ENCODE measurements around the gene EDN2.

EDN2 gene

DNA sequence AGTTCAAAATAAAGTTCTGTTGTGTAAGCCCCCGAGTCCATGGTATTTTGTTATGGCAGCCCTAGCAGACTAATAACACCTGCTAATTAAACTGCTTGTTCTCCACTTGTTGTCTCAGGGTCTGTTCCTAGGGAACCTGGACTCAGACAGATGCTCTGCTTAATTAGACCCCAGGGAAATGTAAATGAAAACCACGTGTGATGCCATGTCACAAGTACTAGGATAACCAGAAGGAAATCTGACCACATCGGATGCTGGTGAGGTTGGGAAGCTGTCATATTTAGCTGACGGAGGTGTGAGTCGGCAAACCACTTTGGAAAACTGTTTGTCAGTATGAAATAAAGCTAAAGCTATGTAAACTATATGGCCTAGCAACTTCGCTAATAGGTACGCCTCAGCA lies 19.6 kb downstream of the EDN2 start:
- no peak for DNase-seq (ENCODE audit: low read depth in 2 of 2)

DNA sequence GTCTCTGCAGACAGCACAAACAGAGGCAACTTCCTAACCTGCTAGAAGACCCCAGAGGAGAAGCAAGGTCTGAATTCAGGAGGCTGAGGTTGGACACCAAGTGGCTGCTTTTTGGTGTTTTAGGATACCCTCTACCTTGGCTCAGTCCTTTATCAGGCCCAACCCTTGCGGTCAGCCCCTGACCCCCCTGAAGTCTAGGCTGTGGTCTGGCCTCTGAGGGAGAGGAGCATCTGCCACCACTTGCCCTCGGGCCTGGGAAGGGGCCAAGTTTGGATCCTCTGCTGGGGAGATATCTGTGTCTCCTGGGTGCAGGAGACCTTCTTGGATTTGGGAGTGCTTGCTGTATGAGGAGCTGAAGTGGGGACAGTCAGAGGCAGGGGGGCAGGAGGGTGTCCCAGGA lies 21.0 kb downstream of the EDN2 start:
- no peak for DNase-seq (ENCODE audit: low read depth in 2 of 2)

- no peak for DNase-seq (ENCODE audit: low read depth in 2 of 2)
Observed at GRCh38 chr1:41462680-41463004, 21.8 kb downstream of the EDN2 start.

DNA sequence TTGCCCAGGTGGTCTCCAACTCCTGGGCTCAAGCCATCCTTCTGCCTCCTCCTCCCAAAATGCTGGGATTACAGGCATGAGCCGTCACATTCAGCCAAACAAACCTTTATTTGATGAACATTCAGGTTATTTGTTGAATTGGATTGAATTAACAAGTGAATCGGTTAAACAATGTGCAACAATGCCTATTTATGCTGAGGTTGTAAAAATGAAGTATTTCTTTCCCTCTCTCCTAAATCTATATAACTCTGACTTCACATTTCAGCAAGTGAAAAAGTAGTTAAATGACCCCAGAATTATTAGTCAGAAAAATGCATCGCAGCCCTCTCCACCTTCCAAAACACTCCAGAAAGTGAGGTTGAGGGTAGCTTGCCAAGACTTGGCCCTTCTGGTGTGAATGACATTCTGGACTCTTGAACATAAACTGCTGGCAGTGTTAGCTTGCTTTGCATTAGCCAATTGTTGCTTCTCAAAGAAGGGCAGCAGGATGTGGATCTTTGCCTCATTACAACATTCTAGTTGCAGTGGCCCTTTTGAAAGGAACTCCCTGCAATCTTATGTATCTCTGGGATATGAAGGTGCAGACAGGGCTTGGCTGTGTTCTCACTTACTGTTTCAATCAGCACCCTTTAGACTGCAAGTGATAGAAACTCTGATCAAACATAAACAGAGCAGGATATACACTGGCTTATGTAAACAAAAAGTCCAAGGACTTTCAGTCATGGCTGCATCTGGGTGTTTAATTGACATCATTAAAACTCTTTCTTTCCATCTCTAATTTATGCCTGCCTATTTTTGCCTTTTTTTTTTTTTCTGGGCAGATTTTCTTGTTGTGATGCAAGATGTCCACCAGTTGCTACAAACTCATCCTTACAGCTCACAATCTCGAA lies 22.4 kb downstream of the EDN2 start:
- DNase-seq (ENCODE audit: low read depth in 2 of 2): no peak

DNA sequence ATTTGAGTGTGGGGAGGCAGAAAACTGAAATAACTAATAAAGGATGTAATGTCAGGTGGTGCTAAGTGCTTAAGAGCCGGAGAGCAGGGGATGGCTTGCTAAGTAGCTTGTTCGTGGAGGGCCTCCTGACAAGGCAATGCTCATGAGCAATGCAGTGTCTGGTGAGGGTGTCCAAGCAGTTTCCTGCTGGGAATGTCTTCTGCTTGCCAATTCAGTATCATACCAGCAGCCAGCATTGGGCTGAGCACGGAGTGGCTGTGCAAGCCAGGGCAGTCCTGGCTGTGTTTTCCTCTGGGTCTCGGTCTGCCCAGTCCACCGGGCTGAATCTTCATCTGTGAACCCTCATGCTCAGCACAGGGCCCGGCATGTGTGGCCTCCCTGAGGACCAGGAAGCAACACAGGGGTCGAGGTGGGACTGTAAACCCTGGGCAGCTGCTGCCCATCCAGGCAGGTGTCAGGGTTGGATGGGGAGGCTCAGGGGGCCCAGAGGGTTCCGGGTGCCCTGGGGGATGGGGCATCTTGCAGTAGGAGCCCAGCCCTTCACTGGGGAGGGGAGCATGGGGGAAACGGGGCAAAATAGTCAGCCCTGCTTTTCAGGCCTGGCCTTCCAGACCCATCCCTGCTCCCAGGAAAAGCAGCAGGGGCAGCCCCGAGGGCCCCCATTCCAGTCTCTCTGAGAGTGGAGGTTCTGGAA lies 27.5 kb downstream of the EDN2 start:
- DNase-seq (ENCODE audit: low read depth in 2 of 2): no peak

GRCh38 chr1:41455479-41456332 lies 28.8 kb downstream of the EDN2 start:
- DNase-seq (ENCODE audit: low read depth in 2 of 2): no peak

- no peak for DNase-seq (ENCODE audit: low read depth in 2 of 2)
Observed at GRCh38 chr1:41454406-41454805, 30.1 kb downstream of the EDN2 start.

DNA sequence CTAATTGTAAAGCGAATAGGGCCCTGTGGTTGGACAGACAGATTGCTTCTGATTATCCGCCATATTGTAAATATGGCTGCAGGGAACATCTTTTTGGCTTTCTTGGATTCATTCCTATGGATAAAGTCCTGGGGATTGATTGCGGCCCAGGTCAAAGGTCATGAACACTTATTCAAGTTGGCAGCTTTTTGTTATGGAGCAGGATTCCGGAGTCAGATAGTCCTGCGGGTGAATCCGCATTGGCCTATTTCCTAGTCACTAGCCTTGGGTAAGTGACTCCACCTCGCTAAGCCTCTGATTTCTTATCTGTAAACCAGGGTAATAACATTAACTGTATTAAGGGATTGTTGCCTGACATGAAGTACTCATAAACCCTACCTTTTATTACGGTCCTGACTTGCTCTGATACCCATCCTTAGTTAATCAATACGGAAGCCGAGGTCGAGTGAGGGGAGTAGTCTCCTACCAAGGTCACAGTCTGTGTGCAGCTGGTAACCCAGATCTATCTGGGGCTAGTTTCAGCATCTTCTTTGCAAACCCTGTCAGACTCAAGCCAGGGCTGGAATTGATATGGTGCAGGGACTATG lies 31.7 kb downstream of the EDN2 start:
- no peak for DNase-seq (ENCODE audit: low read depth in 2 of 2)

- no peak for DNase-seq (ENCODE audit: low read depth in 2 of 2)
Observed at GRCh38 chr1:41450747-41451285, 33.7 kb downstream of the EDN2 start.

- DNase-seq (ENCODE audit: low read depth in 2 of 2): no peak
Observed at GRCh38 chr1:41449326-41449921, 35.1 kb downstream of the EDN2 start.

DNA sequence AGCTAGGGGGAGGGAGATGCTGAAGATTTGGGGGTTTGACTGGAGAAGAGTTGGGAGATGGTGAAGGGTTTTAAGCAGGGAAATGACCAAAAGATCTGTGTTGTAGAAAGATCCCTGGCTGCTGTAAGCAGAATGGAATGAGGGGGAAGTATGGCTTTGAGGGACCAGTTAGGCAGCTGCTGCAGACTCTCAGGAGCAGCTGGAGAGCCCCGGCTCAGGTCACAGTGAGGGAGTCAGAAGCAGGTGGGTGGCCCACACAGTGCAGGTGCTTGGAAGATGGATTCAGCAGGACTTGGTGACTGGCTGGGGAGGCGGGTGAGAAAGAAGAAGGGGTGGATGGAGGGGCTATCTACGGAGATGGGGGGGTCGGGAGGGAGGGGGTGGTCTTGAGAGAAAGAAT lies 35.7 kb downstream of the EDN2 start:
- DNase-seq (ENCODE audit: low read depth in 2 of 2): no peak

- DNase-seq (ENCODE audit: low read depth in 2 of 2): no peak
Observed at GRCh38 chr1:41447995-41448770, 36.3 kb downstream of the EDN2 start.

- DNase-seq (ENCODE audit: low read depth in 2 of 2): no peak
Observed at GRCh38 chr1:41446851-41447610, 37.5 kb downstream of the EDN2 start.

DNA sequence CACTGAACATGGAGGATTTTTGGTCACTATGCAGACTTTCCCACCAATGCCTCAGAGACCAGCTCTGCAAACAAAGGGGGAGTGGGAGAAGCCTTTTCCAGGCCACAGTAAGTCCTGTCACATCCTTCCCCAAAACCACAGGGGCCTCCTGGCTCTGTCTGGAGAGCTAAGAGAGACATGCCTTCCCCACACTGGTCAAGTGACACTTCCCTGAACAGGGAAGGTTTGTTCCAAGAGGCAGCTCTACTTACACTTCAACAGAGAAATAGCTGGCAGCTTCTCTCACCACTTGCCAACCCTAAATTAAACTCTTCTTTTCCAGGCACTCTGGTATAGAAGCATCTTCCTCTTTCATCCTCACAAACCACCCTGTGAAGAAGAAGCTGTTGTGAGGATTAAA lies 39.7 kb downstream of the EDN2 start:
- no peak for DNase-seq (ENCODE audit: low read depth in 2 of 2)

- no peak for DNase-seq (ENCODE audit: low read depth in 2 of 2)
Observed at GRCh38 chr1:41444246-41444645, 40.2 kb downstream of the EDN2 start.

- no peak for DNase-seq (ENCODE audit: low read depth in 2 of 2)
Observed at GRCh38 chr1:41442697-41443251, 41.7 kb downstream of the EDN2 start.

DNA sequence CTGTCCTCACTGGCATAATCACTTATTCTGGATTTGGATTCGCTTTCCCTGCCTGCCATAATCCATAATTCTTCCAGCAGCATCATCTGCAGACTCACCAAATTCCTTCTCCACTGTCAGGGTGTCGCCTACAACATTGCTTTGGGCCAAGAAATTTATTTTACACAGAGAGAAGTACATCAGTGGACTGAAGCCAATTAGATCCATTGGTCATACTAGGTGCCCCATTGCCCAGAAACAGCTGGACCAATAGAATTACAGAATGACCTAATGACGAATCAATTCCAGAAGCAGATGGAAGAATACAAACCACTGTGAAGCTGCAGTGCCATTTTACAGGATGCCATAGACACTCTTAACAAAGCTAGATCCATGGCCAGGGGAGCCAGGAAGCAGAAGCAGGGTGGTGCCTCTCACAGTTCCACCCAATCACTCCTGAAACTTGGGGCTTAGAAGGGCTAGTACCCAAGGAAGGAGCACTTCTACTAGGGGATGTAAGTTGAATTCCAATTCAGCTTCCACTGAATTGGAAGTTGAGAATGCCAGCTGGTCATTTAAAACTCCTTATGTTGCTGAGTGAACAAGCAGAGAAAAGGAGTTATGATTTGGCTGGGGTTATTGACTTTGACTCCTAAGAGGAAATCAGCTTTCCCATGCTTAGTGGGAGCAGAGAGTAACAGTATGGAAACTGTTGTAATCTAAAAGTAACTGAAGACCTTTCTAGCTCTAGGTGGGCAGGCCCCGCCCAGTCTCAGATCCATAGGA lies 44.0 kb downstream of the EDN2 start:
- DNase-seq (ENCODE audit: low read depth in 2 of 2): no peak

DNA sequence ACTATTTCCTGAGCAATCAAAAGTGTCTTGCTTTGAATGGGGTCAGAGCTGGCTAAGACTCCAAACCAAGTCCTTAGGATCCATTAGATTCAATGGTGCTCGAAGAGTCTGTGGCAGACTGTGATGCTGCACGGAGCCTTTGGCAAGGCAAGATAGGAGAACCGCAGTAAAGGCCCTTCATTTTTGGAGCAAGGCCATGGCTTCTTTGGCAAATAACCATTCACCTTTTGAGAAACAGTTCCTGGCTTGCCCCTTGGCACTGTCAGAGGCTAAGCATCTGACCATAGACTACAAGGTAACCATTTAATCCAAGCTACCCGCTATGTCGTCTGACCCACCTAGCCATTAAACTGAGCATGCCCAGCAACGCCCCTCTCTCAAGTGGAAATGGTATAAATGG lies 45.2 kb downstream of the EDN2 start:
- no peak for DNase-seq (ENCODE audit: low read depth in 2 of 2)

DNA sequence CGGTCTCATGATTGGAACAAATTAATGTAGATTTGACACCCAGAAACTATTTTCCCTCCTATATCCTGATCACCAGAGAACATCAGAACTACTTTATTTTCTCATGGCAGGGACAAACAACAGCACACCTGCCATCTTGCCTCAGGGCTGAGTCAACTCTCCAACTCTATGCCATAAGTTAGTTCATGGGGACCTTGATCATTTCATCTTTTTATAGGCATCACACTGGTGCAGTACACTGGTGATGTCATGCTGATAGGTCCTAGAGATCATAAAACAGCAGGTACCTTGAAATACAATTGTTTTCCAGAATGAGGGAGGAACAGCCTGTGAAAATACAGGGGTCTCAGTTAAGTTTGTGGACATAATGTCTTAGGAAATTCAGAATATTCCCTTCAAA lies 45.8 kb downstream of the EDN2 start:
- DNase-seq (ENCODE audit: low read depth in 2 of 2): no peak
